WTC11 (cell line): ENCODE results near the gene SYT17.

Experiments
- CBFB ChIP-seq: sonication (generic); formaldehyde crosslinking; IDR thresholded peaks from 2 replicates; pipeline ENCODE4 v1.8.1; 2022; ENCODE audit warnings: mild to moderate bottlenecking, low read depth, missing genetic modification reagents
- JUN ChIP-seq: sonication (generic); formaldehyde crosslinking; IDR thresholded peaks from 2 replicates; pipeline ENCODE4 v1.8.0; 2023; ENCODE audit warnings: mild to moderate bottlenecking, missing genetic modification reagents

DNA sequence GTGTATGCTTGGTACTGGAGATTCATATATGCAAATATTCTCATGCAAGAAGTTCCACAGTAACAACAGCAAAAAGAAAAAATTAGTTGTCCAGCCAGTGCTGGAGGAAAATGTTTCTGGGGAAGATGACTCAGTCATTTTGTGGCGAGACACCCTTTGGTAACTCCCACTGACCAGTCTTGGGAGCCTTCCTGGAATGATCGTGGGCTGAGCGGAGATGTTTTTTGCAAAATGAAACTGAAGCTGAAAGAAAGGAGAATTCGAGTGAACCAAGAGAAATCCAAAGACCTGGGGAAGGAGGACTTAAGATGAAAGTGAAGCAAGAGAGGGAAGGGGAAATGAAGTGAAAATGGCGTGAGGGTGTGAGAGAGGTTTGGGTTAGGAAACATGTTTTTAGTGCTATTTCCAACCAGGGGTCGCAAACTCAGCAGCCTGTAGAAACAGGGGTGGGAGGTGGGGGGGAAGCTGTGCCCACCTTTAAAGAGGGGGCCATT lies 49.1 kb upstream of the SYT17 start:
- TF ChIP-seq CBFB (no peak), JUN (CRISPR knock-in tag) (no peak)
